Embryonic facial prominence (tissue), 1 donor: Measurements from ENCODE around the gene TOR1A.
"Not testable (repeated sequence)": the region's sequence is repeated elsewhere in the genome, so short reads cannot be mapped to it uniquely, and the experiment has no call there.

Experiments
- DNase-seq: peaks from one replicate; pipeline ENCODE4 v3.0.0-alpha.2; 2016; ENCODE audit errors: extremely low spot score

The TOR1A gene

GRCh38 chr9:129816501-129817435 lies 7.2 kb downstream of the TOR1A start:
- DNase-seq: no peak

- DNase-seq: no peak
Observed at GRCh38 chr9:129815278-129815677, 8.7 kb downstream of the TOR1A start.

GRCh38 chr9:129814432-129815223 lies 9.3 kb downstream of the TOR1A start:
- DNase-seq: no peak

GRCh38 chr9:129813661-129814060 lies 10.3 kb downstream of the TOR1A start:
- no peak for DNase-seq

- DNase-seq: no peak
Observed at GRCh38 chr9:129812385-129812784, 11.6 kb downstream of the TOR1A start.

- no peak for DNase-seq
Observed at GRCh38 chr9:129811967-129812363, 12.0 kb downstream of the TOR1A start.

GRCh38 chr9:129810788-129811187 lies 13.1 kb downstream of the TOR1A start:
- no peak for DNase-seq

GRCh38 chr9:129810116-129810515 lies 13.8 kb downstream of the TOR1A start:
- no peak for DNase-seq

- no peak for DNase-seq
Observed at GRCh38 chr9:129809346-129809745, 14.6 kb downstream of the TOR1A start.

GRCh38 chr9:129806061-129806460 lies 17.9 kb downstream of the TOR1A start:
- DNase-seq: no peak

GRCh38 chr9:129803676-129804060 lies 20.3 kb downstream of the TOR1A start:
- no peak for DNase-seq

- DNase-seq: peak; percentile 87
Observed at GRCh38 chr9:129802833-129803675, 20.9 kb downstream of the TOR1A start, which contains the start of gene TOR1B. TSS of gene TOR1B (plus strand) at chr9:129803184. CDS start at chr9:129803213, 29 bp downstream.

- DNase-seq: no peak
Observed at GRCh38 chr9:129801504-129801903, 22.4 kb downstream of the TOR1A start.

- no peak for DNase-seq
Observed at GRCh38 chr9:129798973-129799372, 25.0 kb downstream of the TOR1A start.

GRCh38 chr9:129796029-129796428 lies 27.9 kb downstream of the TOR1A start:
- not testable (repeated sequence) for DNase-seq

- no peak for DNase-seq
Observed at GRCh38 chr9:129794549-129794948, 29.4 kb downstream of the TOR1A start.

- no peak for DNase-seq
Observed at GRCh38 chr9:129786481-129786880, 37.5 kb downstream of the TOR1A start.

GRCh38 chr9:129785866-129786265 lies 38.1 kb downstream of the TOR1A start:
- no peak for DNase-seq

- DNase-seq: not testable (repeated sequence)
Observed at GRCh38 chr9:129784970-129785369, 39.0 kb downstream of the TOR1A start.

GRCh38 chr9:129783516-129784361 lies 40.2 kb downstream of the TOR1A start:
- DNase-seq: peak; percentile 73

GRCh38 chr9:129781981-129782380 lies 42.0 kb downstream of the TOR1A start:
- no peak for DNase-seq
